SK-N-SH (cell line): Measurements from ENCODE around the gene DPP10. TPM values are rescaled to one million over a fixed set of nuclear protein-coding genes. Genes with fewer than 3 reads are reported as not detected.

Experiments used
- CTCF ChIA-PET: fragments of 300-600, 350-600 bp; formaldehyde crosslinking; extraction: SDS; loops from one replicate; lab custom pipeline; 2021; lab: Yijun Ruan, JAX
- POLR2A ChIA-PET: fragments of 350-600 bp; sonication (Branson Sonifier 250); formaldehyde crosslinking; extraction: SDS; loops from one replicate; lab custom pipeline; 2020; ENCODE audit warnings: antibody characterized with exemption, inconsistent platforms; lab: Yijun Ruan, JAX
- DNase-seq: peaks from one replicate; pipeline ENCODE4 v3.0.0; 2012
- H2AFZ ChIP-seq: fragments of 200-600 bp; sonication (generic); 2 replicates; pipeline ENCODE4 v1.8.1; 2016; ENCODE audit warnings: antibody characterized with exemption, mild to moderate bottlenecking, low read depth
- H3F3A ChIP-seq: fragments of 200-600 bp; sonication (generic); replicated peaks from 2 replicates; pipeline ENCODE3; 2016; ENCODE audit warnings: antibody characterized with exemption, mild to moderate bottlenecking; ENCODE audit not compliant: insufficient read depth
- H3K27ac ChIP-seq, 2 experiments: fragments of 200-500 bp in 1 of 2; fragments of 200-600 bp in 1 of 2; sonication (Bioruptor generic) in 1 of 2; sonication (generic), shearing (Covaris generic) in 1 of 2; 2 replicates each; pipeline versions ENCODE4 v1.5.1 to v1.6.1; 2014 to 2016; ENCODE audit warnings: low read depth in 2 of 2, inconsistent platforms in 1 of 2, low read length in 1 of 2, mild to moderate bottlenecking in 1 of 2, mixed read lengths in 1 of 2
- H3K27me3 ChIP-seq: fragments of 200-600 bp; sonication (generic), shearing (Covaris generic); 2 replicates; pipeline ENCODE4 v1.6.1; 2016; ENCODE audit warnings: mixed run types; ENCODE audit not compliant: insufficient read depth
- H3K36me3 ChIP-seq, 2 experiments: fragments of 200-500 bp in 1 of 2; fragments of 200-600 bp in 1 of 2; sonication (Bioruptor generic) in 1 of 2; sonication (generic) in 1 of 2; replicated peaks in 1 of 2; 2 replicates each; pipeline versions ENCODE3 to v1.5.1; 2014 to 2016; ENCODE audit warnings: low read length in 1 of 2, mild to moderate bottlenecking in 1 of 2; ENCODE audit not compliant: insufficient read depth in 2 of 2, control insufficient read depth in 1 of 2
- H3K4me1 ChIP-seq, 2 experiments: fragments of 200-500 bp in 1 of 2; fragments of 200-600 bp in 1 of 2; sonication (Bioruptor generic) in 1 of 2; sonication (generic), shearing (Covaris generic) in 1 of 2; 2 replicates each; pipeline versions ENCODE4 v1.5.1 to v1.6.1; 2014 to 2016; ENCODE audit warnings: low read depth in 1 of 2, low read length in 1 of 2, mixed run types in 1 of 2; ENCODE audit not compliant: insufficient read depth in 2 of 2, control insufficient read depth in 1 of 2
- H3K4me2 ChIP-seq: fragments of 200-600 bp; sonication (generic), shearing (Covaris generic); 2 replicates; pipeline ENCODE4 v1.6.1; 2017; ENCODE audit warnings: mixed run types
- H3K4me3 ChIP-seq, 2 experiments: fragments of 200-500 bp in 1 of 2; fragments of 200-600 bp in 1 of 2; sonication (Bioruptor generic) in 1 of 2; sonication (generic), shearing (Covaris generic) in 1 of 2; 2 replicates each; pipeline versions ENCODE4 v1.5.1 to v1.8.1; 2014 to 2016; ENCODE audit warnings: low read depth in 2 of 2, inconsistent platforms in 1 of 2, low read length in 1 of 2, mild to moderate bottlenecking in 1 of 2, mixed read lengths in 1 of 2, moderate library complexity in 1 of 2
- H3K79me2 ChIP-seq: fragments of 200-600 bp; sonication (generic); 2 replicates; pipeline ENCODE4 v1.8.1; 2017; ENCODE audit warnings: mild to moderate bottlenecking; ENCODE audit not compliant: insufficient read depth
- H3K9ac ChIP-seq: fragments of 200-600 bp; sonication (generic); 2 replicates; pipeline ENCODE4 v1.6.1; 2017; ENCODE audit warnings: mixed run types
- H3K9me2 ChIP-seq: fragments of 200-600 bp; sonication (generic); 2 replicates; pipeline ENCODE4 v1.6.1; 2017; ENCODE audit warnings: mixed run types
- H3K9me3 ChIP-seq: fragments of 200-600 bp; sonication (generic); 2 replicates; pipeline ENCODE4 v1.6.1; 2017; ENCODE audit warnings: mixed run types, mild to moderate bottlenecking, moderate library complexity
- H4K20me1 ChIP-seq: fragments of 200-600 bp; sonication (generic); 2 replicates; pipeline ENCODE4 v1.6.1; 2017; ENCODE audit warnings: mild to moderate bottlenecking, mixed run types; ENCODE audit not compliant: insufficient read depth
- CHD2 ChIP-seq: fragments of 150-350 bp; IDR thresholded peaks from 2 replicates; pipeline ENCODE4 v1.6.1; 2018; ENCODE audit warnings: low read length; ENCODE audit not compliant: partially characterized antibody
- EP300 ChIP-seq, 2 experiments: IDR thresholded peaks; 2 replicates each; pipeline versions ENCODE4 v1.4.0 to v1.6.1; 2012; ENCODE audit warnings: borderline replicate concordance in 1 of 2, low read depth in 1 of 2, low read length in 1 of 2
- FOSL2 ChIP-seq: IDR thresholded peaks from 2 replicates; pipeline ENCODE4 v1.4.0; 2012; ENCODE audit warnings: low read depth, mild to moderate bottlenecking, moderate library complexity, borderline replicate concordance
- FOXJ3 ChIP-seq: sonication (generic); formaldehyde crosslinking; IDR thresholded peaks from 2 replicates; pipeline ENCODE4 v1.5.1; 2020; ENCODE audit warnings: mild to moderate bottlenecking, missing genetic modification reagents
- FOXM1 ChIP-seq: IDR thresholded peaks from 2 replicates; pipeline ENCODE4 v1.4.0; 2012; ENCODE audit warnings: low read depth, mild to moderate bottlenecking
- GABPA ChIP-seq: IDR thresholded peaks from 2 replicates; pipeline ENCODE4 v1.4.0; 2012; ENCODE audit warnings: low read depth, mild to moderate bottlenecking
- NRF1 ChIP-seq: IDR thresholded peaks from 2 replicates; pipeline ENCODE4 v1.6.1; 2012; ENCODE audit warnings: low read depth, mild to moderate bottlenecking, low read length
- RAD21 ChIP-seq: IDR thresholded peaks from 2 replicates; pipeline ENCODE4 v1.6.1; 2012; ENCODE audit warnings: mild to moderate bottlenecking, low read length
- RFX5 ChIP-seq: IDR thresholded peaks from 2 replicates; pipeline ENCODE4 v1.6.1; 2012; ENCODE audit warnings: mild to moderate bottlenecking, improper control_type of control experiment, low read length
- SMC3 ChIP-seq: IDR thresholded peaks from 2 replicates; pipeline ENCODE4 v1.6.1; 2012; ENCODE audit warnings: low read depth, low read length, improper control_type of control experiment
- TCF12 ChIP-seq: IDR thresholded peaks from 2 replicates; pipeline ENCODE4 v1.4.0; 2012
- TEAD4 ChIP-seq: IDR thresholded peaks from 2 replicates; pipeline ENCODE4 v1.4.0; 2012; ENCODE audit warnings: mild to moderate bottlenecking, borderline replicate concordance; ENCODE audit not compliant: insufficient read depth
- YY1 ChIP-seq: IDR thresholded peaks from 2 replicates; pipeline ENCODE4 v1.4.0; 2012; ENCODE audit warnings: low read depth, mild to moderate bottlenecking
- WGBS: methylation state at CpG from one replicate; pipeline ENCODE4 v1.1.6; 2017; ENCODE audit warnings: low lambda C conversion rate; 5-methylcytosine and 5-hydroxymethylcytosine counted together
- polyA plus RNA-seq, 3 experiments: library from polyadenylated mRNA; depleted of rRNA; stranded (reverse); fragments of >200 nt; gene quantifications; 2 replicates each; pipeline ENCODE4 v1.2.3, GENCODE V29; 2012
- TF ChIP-seq, protein P1 (sequence below): IDR thresholded peaks from 2 replicates; pipeline ENCODE4 v1.4.0; 2012; ENCODE audit warnings: low read depth, borderline replicate concordance
- TF ChIP-seq, protein P2 (sequence below): IDR thresholded peaks from 2 replicates; pipeline ENCODE4 v1.6.1; 2012; ENCODE audit warnings: mild to moderate bottlenecking, low read depth, low read length, moderate library complexity
- TF ChIP-seq, protein P3 (sequence below): IDR thresholded peaks from 2 replicates; pipeline ENCODE4 v1.4.0; 2012; ENCODE audit warnings: low read depth, borderline replicate concordance

Gene DPP10
- polyA plus RNA-seq, 1 of the 3 experiments (the other 2 are of a cell fraction), result not detected

DNA sequence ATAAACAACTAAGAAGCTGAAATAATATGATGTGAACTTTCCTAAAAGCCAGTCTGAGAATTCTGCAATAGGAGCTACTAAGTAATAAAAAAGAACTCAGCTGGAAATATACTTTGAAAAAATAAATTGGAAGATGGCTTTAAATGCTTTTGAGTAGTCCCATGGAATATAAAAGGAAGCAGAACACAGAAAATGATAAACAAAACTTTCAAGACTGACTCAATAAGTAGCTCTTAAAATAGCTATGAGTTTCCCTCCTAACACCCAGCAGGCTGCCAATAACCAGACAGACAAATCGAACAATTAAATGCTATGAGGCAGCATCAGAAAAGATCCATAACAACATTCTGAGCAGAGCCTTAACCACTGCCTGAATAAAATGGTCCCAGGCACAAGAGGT is 319.9 kb downstream of the DPP10 start:
- H3K27me3 ChIP-seq, result no peaks in the 10 kb centered on the region
- H3K9me3 ChIP-seq, result no peaks in the 10 kb centered on the region
- ChIA-PET POLR2A (no interaction called here), CTCF (interaction anchor here (1.5 kb wide), 1 partner anchor 10 kb away, joined by 4 read pairs; no protein-coding TSS in a partner anchor)
- no peak overlapping the region for H3K4me2 ChIP-seq
- H3K27ac ChIP-seq, result no peak overlapping the region
- no peak for DNase-seq
- H2AFZ ChIP-seq, result no peak overlapping the region
- no peaks in the 10 kb centered on the region for H3F3A ChIP-seq
- no peaks in the 10 kb centered on the region for H3K9me2 ChIP-seq
- WGBS, result 0% methylated on average over 1 of the region's 1 CpG
- TF ChIP-seq SMC3 (no peak), NRF1 (no peak), FOXM1 (no peak), EP300 (IDR thresholded peaks at IDR 0.05; ENCODE audit: borderline replicate concordance in 1 of 2, low read depth in 1 of 2, low read length in 1 of 2) (no peak), RFX5 (no peak), TEAD4 (no peak), YY1 (no peak), FOSL2 (no peak), RAD21 (no peak), FOXJ3 (CRISPR knock-in tag) (no peak), GABPA (no peak), TCF12 (no peak), CHD2 (no peak)
- TF ChIP-seq, protein P1, sequence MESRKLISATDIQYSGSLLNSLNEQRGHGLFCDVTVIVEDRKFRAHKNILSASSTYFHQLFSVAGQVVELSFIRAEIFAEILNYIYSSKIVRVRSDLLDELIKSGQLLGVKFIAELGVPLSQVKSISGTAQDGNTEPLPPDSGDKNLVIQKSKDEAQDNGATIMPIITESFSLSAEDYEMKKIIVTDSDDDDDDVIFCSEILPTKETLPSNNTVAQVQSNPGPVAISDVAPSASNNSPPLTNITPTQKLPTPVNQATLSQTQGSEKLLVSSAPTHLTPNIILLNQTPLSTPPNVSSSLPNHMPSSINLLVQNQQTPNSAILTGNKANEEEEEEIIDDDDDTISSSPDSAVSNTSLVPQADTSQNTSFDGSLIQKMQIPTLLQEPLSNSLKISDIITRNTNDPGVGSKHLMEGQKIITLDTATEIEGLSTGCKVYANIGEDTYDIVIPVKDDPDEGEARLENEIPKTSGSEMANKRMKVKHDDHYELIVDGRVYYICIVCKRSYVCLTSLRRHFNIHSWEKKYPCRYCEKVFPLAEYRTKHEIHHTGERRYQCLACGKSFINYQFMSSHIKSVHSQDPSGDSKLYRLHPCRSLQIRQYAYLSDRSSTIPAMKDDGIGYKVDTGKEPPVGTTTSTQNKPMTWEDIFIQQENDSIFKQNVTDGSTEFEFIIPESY, result no peak
- TF ChIP-seq, protein P2, sequence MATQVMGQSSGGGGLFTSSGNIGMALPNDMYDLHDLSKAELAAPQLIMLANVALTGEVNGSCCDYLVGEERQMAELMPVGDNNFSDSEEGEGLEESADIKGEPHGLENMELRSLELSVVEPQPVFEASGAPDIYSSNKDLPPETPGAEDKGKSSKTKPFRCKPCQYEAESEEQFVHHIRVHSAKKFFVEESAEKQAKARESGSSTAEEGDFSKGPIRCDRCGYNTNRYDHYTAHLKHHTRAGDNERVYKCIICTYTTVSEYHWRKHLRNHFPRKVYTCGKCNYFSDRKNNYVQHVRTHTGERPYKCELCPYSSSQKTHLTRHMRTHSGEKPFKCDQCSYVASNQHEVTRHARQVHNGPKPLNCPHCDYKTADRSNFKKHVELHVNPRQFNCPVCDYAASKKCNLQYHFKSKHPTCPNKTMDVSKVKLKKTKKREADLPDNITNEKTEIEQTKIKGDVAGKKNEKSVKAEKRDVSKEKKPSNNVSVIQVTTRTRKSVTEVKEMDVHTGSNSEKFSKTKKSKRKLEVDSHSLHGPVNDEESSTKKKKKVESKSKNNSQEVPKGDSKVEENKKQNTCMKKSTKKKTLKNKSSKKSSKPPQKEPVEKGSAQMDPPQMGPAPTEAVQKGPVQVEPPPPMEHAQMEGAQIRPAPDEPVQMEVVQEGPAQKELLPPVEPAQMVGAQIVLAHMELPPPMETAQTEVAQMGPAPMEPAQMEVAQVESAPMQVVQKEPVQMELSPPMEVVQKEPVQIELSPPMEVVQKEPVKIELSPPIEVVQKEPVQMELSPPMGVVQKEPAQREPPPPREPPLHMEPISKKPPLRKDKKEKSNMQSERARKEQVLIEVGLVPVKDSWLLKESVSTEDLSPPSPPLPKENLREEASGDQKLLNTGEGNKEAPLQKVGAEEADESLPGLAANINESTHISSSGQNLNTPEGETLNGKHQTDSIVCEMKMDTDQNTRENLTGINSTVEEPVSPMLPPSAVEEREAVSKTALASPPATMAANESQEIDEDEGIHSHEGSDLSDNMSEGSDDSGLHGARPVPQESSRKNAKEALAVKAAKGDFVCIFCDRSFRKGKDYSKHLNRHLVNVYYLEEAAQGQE, result no peak
- TF ChIP-seq, protein P3, sequence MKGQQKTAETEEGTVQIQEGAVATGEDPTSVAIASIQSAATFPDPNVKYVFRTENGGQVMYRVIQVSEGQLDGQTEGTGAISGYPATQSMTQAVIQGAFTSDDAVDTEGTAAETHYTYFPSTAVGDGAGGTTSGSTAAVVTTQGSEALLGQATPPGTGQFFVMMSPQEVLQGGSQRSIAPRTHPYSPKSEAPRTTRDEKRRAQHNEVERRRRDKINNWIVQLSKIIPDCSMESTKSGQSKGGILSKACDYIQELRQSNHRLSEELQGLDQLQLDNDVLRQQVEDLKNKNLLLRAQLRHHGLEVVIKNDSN, result no peak
- no peaks in the 10 kb centered on the region for H3K36me3 ChIP-seq
- no peak overlapping the region for H3K9ac ChIP-seq
- no peaks in the 10 kb centered on the region for H3K4me1 ChIP-seq
- H4K20me1 ChIP-seq, result no peaks in the 10 kb centered on the region
- no peaks in the 10 kb centered on the region for H3K79me2 ChIP-seq
- H3K4me3 ChIP-seq, result no peak overlapping the region
